Ishikawa (cell line): ENCODE data around the gene PYGO1.

Experiments used
- CEBPB ChIP-seq: IDR thresholded peaks from 2 replicates; pipeline ENCODE4 v1.6.1; 2012
- CREB1 ChIP-seq: IDR thresholded peaks from 2 replicates; pipeline ENCODE4 v1.6.1; 2012; ENCODE audit warnings: low read depth
- EGR1 ChIP-seq: IDR thresholded peaks from 2 replicates; pipeline ENCODE4 v1.6.1; 2012
- EP300 ChIP-seq: IDR thresholded peaks from 2 replicates; pipeline ENCODE4 v1.6.1; 2012; ENCODE audit warnings: borderline replicate concordance
- FOXM1 ChIP-seq: IDR thresholded peaks from 2 replicates; pipeline ENCODE4 v1.6.1; 2012; ENCODE audit warnings: low read depth, borderline replicate concordance
- NFIC ChIP-seq: IDR thresholded peaks from 2 replicates; pipeline ENCODE4 v1.6.1; 2012
- RAD21 ChIP-seq: IDR thresholded peaks from 2 replicates; pipeline ENCODE4 v1.6.1; 2012; ENCODE audit warnings: low read depth
- TAF1 ChIP-seq: IDR thresholded peaks from 2 replicates; pipeline ENCODE4 v1.6.1; 2012; ENCODE audit warnings: low read depth, mild to moderate bottlenecking
- TCF12 ChIP-seq: IDR thresholded peaks from 2 replicates; pipeline ENCODE4 v1.6.1; 2012; ENCODE audit warnings: low read depth
- TEAD4 ChIP-seq: IDR thresholded peaks from 2 replicates; pipeline ENCODE4 v1.6.1; 2012
- USF1 ChIP-seq: IDR thresholded peaks from 2 replicates; pipeline ENCODE4 v1.6.1; 2012
- YY1 ChIP-seq: IDR thresholded peaks from 2 replicates; pipeline ENCODE4 v1.6.1; 2012; ENCODE audit warnings: low read depth
- ZBTB7A ChIP-seq: IDR thresholded peaks from 2 replicates; pipeline ENCODE4 v1.6.1; 2012; ENCODE audit warnings: low read depth
- TF ChIP-seq, protein P1 (sequence below): IDR thresholded peaks from 2 replicates; pipeline ENCODE4 v1.6.1; 2012; ENCODE audit warnings: low read depth, mild to moderate bottlenecking
- TF ChIP-seq, protein P2 (sequence below): IDR thresholded peaks from 2 replicates; pipeline ENCODE4 v1.6.1; 2012

The PYGO1 gene

DNA sequence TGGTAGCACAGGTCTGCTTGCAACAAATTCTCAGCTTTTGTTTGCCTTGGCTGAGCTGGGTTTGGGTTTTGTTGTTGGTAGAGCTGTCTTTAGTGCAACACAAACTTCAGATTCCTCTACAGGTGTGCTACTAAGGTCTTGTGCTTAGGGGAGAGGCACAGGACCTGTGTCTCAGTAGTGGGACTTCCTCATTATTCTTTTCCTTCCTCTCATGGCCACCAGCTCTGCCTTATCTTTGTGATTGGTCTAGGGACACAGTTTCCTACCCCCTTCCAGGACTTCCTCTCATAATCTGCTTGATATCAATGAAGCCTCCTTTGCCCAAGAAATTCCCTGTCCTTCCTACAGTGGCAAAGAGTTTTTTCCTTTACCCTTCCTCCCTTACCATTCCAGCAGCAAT, 55.2 kb downstream of the PYGO1 start:
- TF ChIP-seq EP300 (no peak), NFIC (no peak), USF1 (no peak), YY1 (no peak), FOXM1 (no peak)
- TF ChIP-seq, protein P1, sequence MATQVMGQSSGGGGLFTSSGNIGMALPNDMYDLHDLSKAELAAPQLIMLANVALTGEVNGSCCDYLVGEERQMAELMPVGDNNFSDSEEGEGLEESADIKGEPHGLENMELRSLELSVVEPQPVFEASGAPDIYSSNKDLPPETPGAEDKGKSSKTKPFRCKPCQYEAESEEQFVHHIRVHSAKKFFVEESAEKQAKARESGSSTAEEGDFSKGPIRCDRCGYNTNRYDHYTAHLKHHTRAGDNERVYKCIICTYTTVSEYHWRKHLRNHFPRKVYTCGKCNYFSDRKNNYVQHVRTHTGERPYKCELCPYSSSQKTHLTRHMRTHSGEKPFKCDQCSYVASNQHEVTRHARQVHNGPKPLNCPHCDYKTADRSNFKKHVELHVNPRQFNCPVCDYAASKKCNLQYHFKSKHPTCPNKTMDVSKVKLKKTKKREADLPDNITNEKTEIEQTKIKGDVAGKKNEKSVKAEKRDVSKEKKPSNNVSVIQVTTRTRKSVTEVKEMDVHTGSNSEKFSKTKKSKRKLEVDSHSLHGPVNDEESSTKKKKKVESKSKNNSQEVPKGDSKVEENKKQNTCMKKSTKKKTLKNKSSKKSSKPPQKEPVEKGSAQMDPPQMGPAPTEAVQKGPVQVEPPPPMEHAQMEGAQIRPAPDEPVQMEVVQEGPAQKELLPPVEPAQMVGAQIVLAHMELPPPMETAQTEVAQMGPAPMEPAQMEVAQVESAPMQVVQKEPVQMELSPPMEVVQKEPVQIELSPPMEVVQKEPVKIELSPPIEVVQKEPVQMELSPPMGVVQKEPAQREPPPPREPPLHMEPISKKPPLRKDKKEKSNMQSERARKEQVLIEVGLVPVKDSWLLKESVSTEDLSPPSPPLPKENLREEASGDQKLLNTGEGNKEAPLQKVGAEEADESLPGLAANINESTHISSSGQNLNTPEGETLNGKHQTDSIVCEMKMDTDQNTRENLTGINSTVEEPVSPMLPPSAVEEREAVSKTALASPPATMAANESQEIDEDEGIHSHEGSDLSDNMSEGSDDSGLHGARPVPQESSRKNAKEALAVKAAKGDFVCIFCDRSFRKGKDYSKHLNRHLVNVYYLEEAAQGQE, result no peak

GRCh38 chr15:55530861-55531313, 57.3 kb downstream of the PYGO1 start:
- TF ChIP-seq, protein P2, sequence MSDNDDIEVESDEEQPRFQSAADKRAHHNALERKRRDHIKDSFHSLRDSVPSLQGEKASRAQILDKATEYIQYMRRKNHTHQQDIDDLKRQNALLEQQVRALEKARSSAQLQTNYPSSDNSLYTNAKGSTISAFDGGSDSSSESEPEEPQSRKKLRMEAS, result no peak
- TF ChIP-seq TEAD4 (peak; percentile 16; the same call in 1 of the 2 replicates), ZBTB7A (no peak), TCF12 (0 out of 2 replicates have a peak, but pooled peaks have one; percentile 44), EP300 (no peak), TAF1 (no peak)
- TF ChIP-seq, protein P1, result no peak

DNA sequence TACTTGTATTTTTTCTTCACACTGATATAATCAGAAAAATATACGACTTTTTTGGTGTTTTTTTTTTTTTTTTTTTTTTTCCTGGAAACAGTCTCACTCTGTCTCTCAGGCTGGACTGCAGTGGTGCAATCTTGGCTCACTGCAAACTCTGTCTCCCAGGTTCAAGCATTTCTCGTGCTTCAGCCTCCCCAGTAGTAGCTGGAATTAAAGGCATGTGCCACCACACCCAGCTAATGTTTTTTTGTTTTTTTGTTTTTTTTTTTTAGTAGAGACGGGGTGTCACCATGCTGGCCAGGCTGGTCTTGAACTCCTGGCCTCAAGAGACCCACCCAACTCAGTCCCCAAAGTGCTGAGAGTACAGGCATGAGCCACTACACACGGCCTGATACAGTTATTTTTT, 59.3 kb downstream of the PYGO1 start:
- TF ChIP-seq CREB1, result no peak
- TF ChIP-seq, protein P2, result no peak
- TF ChIP-seq FOXM1, result no peak
- TF ChIP-seq TAF1, result no peak
- no peak for TF ChIP-seq NFIC
- no peak for TF ChIP-seq TEAD4
- TF ChIP-seq, protein P1, result no peak
- TF ChIP-seq ZBTB7A, result no peak
- TF ChIP-seq CEBPB, result no peak
- no peak for TF ChIP-seq EP300
- TF ChIP-seq YY1, result no peak
- TF ChIP-seq RAD21, result no peak
- TF ChIP-seq USF1, result no peak

DNA sequence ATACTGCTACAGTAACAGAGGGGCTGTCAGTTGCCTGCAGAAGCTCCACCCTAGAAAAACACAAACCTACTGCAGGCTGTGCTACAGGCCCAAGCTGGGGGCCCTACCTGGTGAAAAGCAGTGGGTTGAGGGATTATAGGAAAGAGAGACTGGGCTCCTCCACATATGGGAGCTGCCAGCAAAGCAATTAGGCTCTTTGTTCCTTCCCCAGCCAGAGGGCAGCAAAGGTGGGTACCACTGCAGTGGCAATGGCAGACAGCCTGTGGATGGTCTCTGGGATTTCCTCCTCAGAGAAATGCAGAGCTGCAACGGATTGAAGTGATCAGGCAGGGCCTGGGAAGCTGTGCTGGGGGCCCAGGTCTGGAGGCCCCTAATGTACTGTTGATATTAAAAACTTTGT, 61.0 kb downstream of the PYGO1 start:
- TF ChIP-seq EGR1 (no peak), YY1 (no peak), RAD21 (no peak), NFIC (no peak), USF1 (no peak), TEAD4 (no peak), TCF12 (no peak), CEBPB (no peak), EP300 (no peak), CREB1 (no peak)
- TF ChIP-seq, protein P1, result no peak
- TF ChIP-seq, protein P2, result no peak
